ENCODE data around the gene DCST1.

Gene DCST1

GRCh38 chr1:154998818-154999570 lies 34.6 kb upstream of the DCST1 start:
- peak; percentile 92 for TF ChIP-seq CTCF (conservative IDR thresholded peaks at IDR 0.05)
- H3K27ac ChIP-seq: peak overlapping the region; percentile 100; the same call in 1 of the 2 replicates

- no peak for TF ChIP-seq CTCF (conservative IDR thresholded peaks at IDR 0.05)
- H3K27ac ChIP-seq: peak overlapping the region; percentile 100
These were observed 33.8 kb upstream of the DCST1 start for GRCh38 chr1:154999571-155000410.

- peak overlapping the region; percentile 100 for H3K27ac ChIP-seq
- TF ChIP-seq CTCF (conservative IDR thresholded peaks at IDR 0.05): no peak
These were observed 33.3 kb upstream of the DCST1 start for GRCh38 chr1:155000411-155000725.

GRCh38 chr1:155000726-155001424 lies 32.7 kb upstream of the DCST1 start:
- H3K27ac ChIP-seq: peak overlapping the region; percentile 100
- no peak for TF ChIP-seq CTCF (conservative IDR thresholded peaks at IDR 0.05)

GRCh38 chr1:155001425-155001674 lies 32.3 kb upstream of the DCST1 start:
- no peak for TF ChIP-seq CTCF (conservative IDR thresholded peaks at IDR 0.05)
- peak overlapping the region; percentile 100 for H3K27ac ChIP-seq

- peak overlapping the region; percentile 100 for H3K27ac ChIP-seq
- TF ChIP-seq CTCF (conservative IDR thresholded peaks at IDR 0.05): peak; percentile 88
These were observed 31.8 kb upstream of the DCST1 start for GRCh38 chr1:155001675-155002463.

All from VCaP (cell line).